GM18505 (cell line): ENCODE measurements around the gene LCN12.

Source experiments
- ATAC-seq: cut with Tn5 transposase; IDR thresholded peaks from one replicate; pipeline ENCODE4 v1.9.1; 2021; ENCODE audit not compliant: unreplicated experiment
- POLR2A ChIP-seq: IDR thresholded peaks from 4 replicates; pipeline ENCODE4 v1.6.1; 2011; ENCODE audit warnings: borderline replicate concordance; ENCODE audit not compliant: insufficient read depth, insufficient read length; ENCODE audit errors: extremely low read depth

LCN12 gene

DNA sequence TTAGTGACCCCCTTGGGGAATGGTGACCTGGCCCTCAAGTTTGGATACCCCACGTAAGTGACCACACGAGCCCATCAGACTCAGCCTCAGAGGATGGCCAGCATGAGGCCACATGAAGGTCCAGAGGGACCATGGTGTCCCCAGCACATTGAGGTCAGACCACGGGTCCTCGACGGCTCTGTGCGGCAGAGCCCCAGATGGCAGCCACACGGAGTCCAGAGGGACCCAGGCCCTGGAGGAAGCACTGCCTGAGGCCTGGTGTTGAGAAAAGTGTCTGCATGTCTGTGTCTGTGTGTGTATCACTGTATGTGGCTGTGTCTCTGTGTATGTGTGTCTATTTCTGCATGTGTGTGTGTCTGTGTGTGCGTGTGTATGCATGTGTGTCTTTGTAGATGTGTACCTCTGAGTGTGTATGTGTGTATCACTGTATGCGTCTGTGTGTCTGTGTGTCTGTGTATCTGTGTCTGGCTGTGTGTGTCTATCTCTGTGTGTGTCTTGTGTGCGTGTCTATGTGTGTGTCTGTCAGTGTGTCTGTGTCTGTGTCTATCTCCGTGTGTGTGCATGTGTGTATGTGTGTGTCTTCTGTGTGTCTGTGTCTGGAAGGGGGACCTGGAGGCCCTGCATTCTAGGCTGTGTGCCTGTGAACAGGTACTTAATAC lies 31.7 kb downstream of the LCN12 start:
- TF ChIP-seq POLR2A: no peak
- ATAC-seq: no peak

DNA sequence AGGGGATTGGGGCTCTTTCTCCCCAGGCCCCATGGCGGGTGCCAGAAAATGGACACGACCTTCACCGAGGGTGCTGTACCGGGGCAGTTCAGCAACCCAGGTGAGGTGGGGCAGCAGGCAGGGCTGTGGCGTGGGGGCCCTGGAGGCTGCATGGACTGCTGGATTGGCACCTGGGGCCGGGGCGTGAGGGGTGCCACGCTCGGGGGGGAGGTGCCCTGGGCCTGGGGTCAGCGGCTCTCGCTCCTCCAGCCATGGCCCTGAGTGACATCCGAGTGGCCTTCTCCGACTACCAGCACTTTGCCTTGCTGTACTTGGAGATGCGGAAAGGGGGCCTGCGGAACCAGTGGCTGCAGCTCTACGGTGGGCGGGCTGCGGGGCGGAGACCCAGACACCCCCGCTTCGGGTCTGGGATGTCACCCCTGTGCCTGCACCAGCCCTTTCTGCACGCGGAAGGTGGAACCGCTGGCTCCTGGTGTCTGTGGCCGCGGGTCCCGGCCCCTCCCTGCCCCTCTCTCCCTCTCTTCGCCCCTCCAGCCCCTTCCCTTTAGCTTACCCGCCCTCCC lies 32.5 kb downstream of the LCN12 start:
- no peak for ATAC-seq
- no peak for TF ChIP-seq POLR2A

DNA sequence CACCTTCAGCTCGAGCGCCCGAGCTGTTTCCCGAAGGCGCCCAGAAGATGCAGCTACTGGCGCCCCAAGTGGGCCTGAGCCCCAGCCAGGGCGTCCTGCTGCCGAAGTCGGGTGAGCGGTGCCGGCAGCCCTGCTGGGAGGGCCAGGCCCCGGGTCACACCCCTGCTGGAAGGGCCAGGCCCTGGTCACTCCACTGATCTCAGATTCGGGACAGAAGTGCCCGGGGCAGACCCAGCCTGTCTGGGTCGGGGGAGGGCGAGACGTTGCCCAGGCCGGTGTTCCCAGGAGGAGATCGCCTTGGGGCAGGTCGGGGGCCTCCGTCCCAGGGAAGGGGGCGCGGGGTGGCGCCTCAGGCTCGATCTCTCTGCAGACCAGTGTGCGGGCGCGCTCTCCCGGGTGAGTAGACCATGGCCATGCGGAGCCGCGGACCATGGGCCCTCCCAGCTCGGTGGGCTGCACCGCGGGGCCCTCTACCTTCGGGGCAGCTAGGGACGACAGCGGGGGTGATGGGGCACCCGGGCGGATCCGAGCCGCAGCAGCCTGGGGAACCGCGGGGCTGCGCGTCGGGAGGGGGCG lies 33.0 kb downstream of the LCN12 start:
- no peak for ATAC-seq
- TF ChIP-seq POLR2A: no peak

DNA sequence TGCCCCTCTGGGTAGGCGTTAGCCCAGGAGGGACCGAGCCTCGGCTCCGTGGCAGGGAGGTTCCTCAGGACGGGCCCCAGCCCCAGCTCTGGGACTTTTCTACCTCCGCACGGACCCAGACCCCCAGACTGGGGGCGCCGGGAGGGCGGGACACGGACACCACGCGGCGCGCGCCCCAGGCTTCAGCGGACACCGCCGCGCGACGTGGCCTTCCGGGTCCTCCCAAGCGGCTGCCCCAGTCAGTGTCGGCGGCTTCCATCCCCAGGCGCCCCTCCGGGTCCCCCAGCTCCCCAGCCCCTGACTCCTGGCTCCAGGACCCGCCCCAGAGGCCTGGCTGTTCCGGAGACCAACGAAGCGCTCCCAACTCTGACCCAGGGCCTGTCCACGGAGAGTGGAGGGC lies 33.8 kb downstream of the LCN12 start:
- no peak for ATAC-seq
- TF ChIP-seq POLR2A: no peak

DNA sequence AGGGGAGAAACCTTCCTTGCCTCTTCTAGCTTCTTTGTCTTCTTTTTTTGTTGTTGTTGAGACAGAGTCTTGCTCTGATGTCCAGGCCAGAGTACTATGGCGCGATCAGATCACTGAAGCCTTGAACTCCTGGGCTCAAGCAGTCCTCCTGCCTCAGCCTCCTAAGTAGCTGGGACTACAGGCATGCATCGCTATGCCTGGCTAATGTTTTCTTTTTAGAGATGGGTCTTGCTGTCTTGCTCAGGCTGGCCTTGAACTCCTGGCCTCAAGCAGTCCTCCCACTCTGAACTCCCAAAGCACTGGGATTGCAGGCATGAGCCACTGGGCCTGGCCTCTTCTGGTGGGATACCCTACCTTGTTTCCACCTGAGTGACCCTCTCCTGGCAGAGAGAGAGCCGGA lies 36.8 kb downstream of the LCN12 start:
- no peak for TF ChIP-seq POLR2A
- no peak for ATAC-seq

DNA sequence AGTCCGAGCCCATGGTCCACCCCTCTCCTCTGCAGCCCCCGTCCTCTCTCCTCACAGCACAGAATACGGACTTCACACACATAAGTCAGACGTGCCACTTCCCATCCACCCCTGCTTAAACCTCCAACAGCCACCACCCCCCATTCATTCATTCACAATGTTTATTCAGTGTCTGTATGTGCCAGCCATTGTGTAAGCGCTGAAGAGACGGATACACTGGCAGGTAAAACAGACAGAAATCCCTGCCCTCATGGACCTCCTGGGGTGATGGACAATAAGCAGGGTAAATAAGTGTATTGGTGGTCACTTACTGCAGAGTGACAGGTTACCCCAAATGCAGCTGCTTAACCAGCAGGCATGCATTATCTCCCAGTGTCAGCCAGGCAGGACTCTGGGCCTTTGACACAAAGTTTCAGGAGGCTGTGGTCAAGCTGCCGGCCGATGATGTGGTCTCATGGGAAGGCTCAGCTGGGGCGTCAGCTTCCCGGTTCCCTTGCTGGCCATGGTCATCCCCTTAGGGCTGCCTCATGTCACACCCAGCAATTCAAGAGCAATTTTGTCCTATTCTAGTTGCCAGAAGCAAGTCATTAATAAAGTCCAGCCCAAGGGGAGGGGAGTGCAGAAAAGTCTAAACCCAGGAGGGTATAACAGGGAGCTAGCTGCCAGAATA lies 38.3 kb downstream of the LCN12 start:
- TF ChIP-seq POLR2A: no peak
- ATAC-seq: no peak

DNA sequence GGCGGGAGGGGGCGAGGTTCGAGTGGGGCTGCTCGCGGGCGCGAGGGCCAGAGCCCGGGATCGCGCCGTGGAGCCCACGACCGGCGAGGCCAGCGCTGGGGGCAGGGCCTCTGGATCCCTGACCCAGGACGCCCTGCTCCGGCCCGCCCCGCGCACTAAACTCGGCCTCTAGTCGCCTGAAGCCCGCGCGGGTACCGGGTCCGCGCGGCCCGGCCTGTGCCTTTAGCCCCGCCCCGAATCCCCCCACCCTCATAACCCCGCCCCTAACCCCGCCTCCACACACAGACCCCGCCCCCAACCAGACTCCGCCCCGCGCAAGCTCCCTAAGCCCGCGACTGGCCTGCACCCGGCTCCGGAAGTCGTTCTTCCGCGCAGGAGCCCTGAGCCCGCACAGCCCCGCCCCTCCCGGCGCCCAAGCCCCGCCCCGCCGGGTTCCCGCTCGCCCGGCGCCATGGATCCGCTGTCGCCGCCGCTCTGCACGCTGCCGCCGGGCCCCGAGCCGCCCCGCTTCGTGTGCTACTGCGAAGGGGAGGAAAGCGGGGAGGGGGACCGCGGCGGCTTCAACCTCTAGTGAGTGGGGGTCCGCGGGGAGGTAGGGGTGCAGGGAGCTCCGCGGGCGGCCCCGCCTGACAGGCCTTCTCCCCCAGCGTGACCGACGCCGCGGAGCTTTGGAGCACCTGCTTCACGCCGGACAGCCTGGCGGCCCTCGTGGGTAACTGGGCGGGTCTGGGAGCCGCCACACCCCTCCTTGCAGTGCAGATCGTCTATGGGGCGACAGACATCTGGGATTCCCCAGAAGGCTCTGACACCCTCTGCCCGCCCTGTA lies 40.1 kb downstream of the LCN12 start, which contains the start of gene PAXX:
Gene PAXX, plus strand, starts transcription at position 430 of the 826 bp plus-strand sequence. Its CDS starts 22 bp downstream, at position 452.
- TF ChIP-seq POLR2A: peak; percentile 55
- ATAC-seq: peak; percentile 74

GRCh38 chr9:136992819-136993369 lies 40.8 kb downstream of the LCN12 start:
- peak; percentile 2 for ATAC-seq
- TF ChIP-seq POLR2A: no peak

- no peak for TF ChIP-seq POLR2A
- no peak for ATAC-seq
These were observed 42.3 kb downstream of the LCN12 start for GRCh38 chr9:136994180-136994887.

- no peak for ATAC-seq
- no peak for TF ChIP-seq POLR2A
These were observed 42.8 kb downstream of the LCN12 start for GRCh38 chr9:136994888-136995230.

- no peak for TF ChIP-seq POLR2A
- no peak for ATAC-seq
These were observed 43.3 kb downstream of the LCN12 start for GRCh38 chr9:136995362-136995761.

DNA sequence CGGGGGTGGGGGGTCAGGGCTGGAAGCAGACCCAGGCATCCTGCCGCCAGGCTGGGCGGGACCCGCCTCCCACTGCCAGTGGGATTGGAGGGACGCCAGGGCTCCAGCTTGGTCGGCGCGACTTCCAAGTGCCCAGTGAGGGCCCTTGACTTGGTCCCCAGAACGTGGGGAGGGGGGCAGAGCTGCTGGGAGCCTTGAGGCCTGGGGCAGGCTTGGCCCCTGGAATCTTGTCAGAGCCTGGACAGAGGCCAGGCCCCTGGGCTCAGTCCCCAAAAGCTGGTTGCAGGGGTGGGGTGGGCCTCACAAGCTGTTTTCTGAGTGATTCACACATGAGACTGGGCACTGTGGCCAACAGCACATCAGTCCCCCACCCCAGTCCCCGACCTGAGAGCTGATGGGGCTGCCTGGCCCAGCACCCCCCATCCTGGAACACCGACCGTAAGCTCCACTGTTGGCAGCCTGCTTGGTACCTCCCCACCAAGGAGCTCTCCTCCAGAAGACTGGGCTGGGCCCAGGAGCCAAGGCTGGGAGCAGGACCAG lies 43.8 kb downstream of the LCN12 start:
- no peak for ATAC-seq
- no peak for TF ChIP-seq POLR2A
